Chondrocyte (in vitro differentiated cells): ENCODE measurements around the gene SLC27A2. TPM values are rescaled to one million over a fixed set of nuclear protein-coding genes. Genes with fewer than 3 reads are reported as not detected.

ENCODE experiments used
- DNase-seq: peaks from one replicate; pipeline ENCODE4 v3.0.0; 2021; ENCODE audit warnings: mixed read lengths, low spot score
- H3K27ac Mint-ChIP-seq: one replicate; pipeline ENCODE4 v1.8.0; 2021; ENCODE audit warnings: mild to moderate bottlenecking, moderate library complexity, mixed read lengths; ENCODE audit not compliant: unreplicated experiment
- H3K27me3 Mint-ChIP-seq: 2 replicates; pipeline ENCODE4 v1.8.0; 2021; ENCODE audit warnings: low read depth, mixed read lengths
- H3K36me3 Mint-ChIP-seq: 2 replicates; pipeline ENCODE4 v1.8.0; 2021; ENCODE audit warnings: low read depth, mixed read lengths
- H3K4me1 Mint-ChIP-seq: 2 replicates; pipeline ENCODE4 v1.8.0; 2021; ENCODE audit warnings: low read depth, mild to moderate bottlenecking, mixed read lengths
- H3K4me3 Mint-ChIP-seq: one replicate; pipeline ENCODE4 v1.8.0; 2021; ENCODE audit warnings: mild to moderate bottlenecking, moderate library complexity, mixed read lengths; ENCODE audit not compliant: unreplicated experiment
- H3K9me3 Mint-ChIP-seq: 2 replicates; pipeline ENCODE4 v1.8.0; 2021; ENCODE audit warnings: low read depth, mixed read lengths
- CTCF ChIP-seq: fragments of 200-600 bp; sonication (generic); IDR thresholded peaks from 2 replicates; pipeline ENCODE4 v1.5.0; 2021; ENCODE audit warnings: antibody characterized with exemption, mild to moderate bottlenecking, moderate library complexity
- total RNA-seq: library from RNA; stranded (reverse); gene quantifications from 3 replicates; pipeline ENCODE4 v1.2.1, GENCODE V29; 2021

SLC27A2 gene
- total RNA-seq, 1 donor from 2014 or later = not detected

- no peak overlapping the region for H3K4me3 Mint-ChIP-seq
- H3K27me3 Mint-ChIP-seq = no peaks in the 10 kb centered on the region
- no peak for DNase-seq
- no peaks in the 10 kb centered on the region for H3K36me3 Mint-ChIP-seq
- H3K27ac Mint-ChIP-seq = peak overlapping the region; percentile 86
- TF ChIP-seq CTCF = no peak
- peaks cover 27% of the 10 kb centered on the region for H3K4me1 Mint-ChIP-seq
- no peaks in the 10 kb centered on the region for H3K9me3 Mint-ChIP-seq
These were observed 95.4 kb downstream of the SLC27A2 start for GRCh38 chr15:50277370-50277769.

- TF ChIP-seq CTCF = no peak
- Mint-ChIP-seq H3K4me1 (peaks cover 27% of the 10 kb centered on the region), H3K4me3 (no peak overlapping the region), H3K27ac (peak overlapping the region; percentile 4), H3K9me3 (no peaks in the 10 kb centered on the region), H3K27me3 (no peaks in the 10 kb centered on the region), H3K36me3 (no peaks in the 10 kb centered on the region)
- no peak for DNase-seq
These were observed 96.5 kb downstream of the SLC27A2 start for GRCh38 chr15:50278496-50278895.

- no peak for TF ChIP-seq CTCF
- DNase-seq = no peak
- Mint-ChIP-seq H3K27ac (no peak overlapping the region), H3K9me3 (no peaks in the 10 kb centered on the region), H3K36me3 (no peaks in the 10 kb centered on the region), H3K27me3 (no peaks in the 10 kb centered on the region), H3K4me1 (peaks cover 27% of the 10 kb centered on the region), H3K4me3 (no peak overlapping the region)
These were observed 98.3 kb downstream of the SLC27A2 start for GRCh38 chr15:50280271-50280670.

- Mint-ChIP-seq H3K9me3 (no peaks in the 10 kb centered on the region), H3K27ac (no peak overlapping the region), H3K27me3 (no peaks in the 10 kb centered on the region), H3K4me3 (no peak overlapping the region), H3K36me3 (no peaks in the 10 kb centered on the region), H3K4me1 (peaks cover 25% of the 10 kb centered on the region)
- no peak for DNase-seq
- TF ChIP-seq CTCF = no peak
These were observed 99.4 kb downstream of the SLC27A2 start for GRCh38 chr15:50281427-50281826.

Other genes with a start within 250 kb of the SLC27A2 start
- not detected in 3 replicates for gene ATP8B4, start 63.0 kb upstream of the SLC27A2 start, total RNA-seq
- not detected in 3 replicates for gene HDC, start 83.5 kb downstream of the SLC27A2 start, total RNA-seq
- 13.1 to 18.1 TPM (median 16.9 TPM) in 3 replicates for gene GABPB1, start 173.0 kb downstream of the SLC27A2 start, total RNA-seq
- 43.7 to 53.7 TPM (median 43.7 TPM) in 3 replicates for gene USP8, start 242.2 kb downstream of the SLC27A2 start, total RNA-seq